SIG-M5 treated with dmso at 0.1 percent for 504 hours (cell line): Measurements from ENCODE around the gene CCDC6.
"Not testable (repeated sequence)": the region's sequence is repeated elsewhere in the genome, so short reads cannot be mapped to it uniquely, and the experiment has no call there.

Experiments used
- DNase-seq: peaks from one replicate; lab custom pipeline; 2025; ENCODE audit not compliant: unreplicated experiment; lab: John Stamatoyannopoulos, UW

CCDC6 gene

GRCh38 chr10:59771162-59771807 is 135.1 kb downstream of the CCDC6 start:
- DNase-seq, result no peak

- DNase-seq, result no peak
Measured at GRCh38 chr10:59770689-59771088, 135.7 kb downstream of the CCDC6 start.

- no peak for DNase-seq
Measured at GRCh38 chr10:59762505-59762904, 143.9 kb downstream of the CCDC6 start.

GRCh38 chr10:59757966-59758365 is 148.4 kb downstream of the CCDC6 start:
- no peak for DNase-seq

GRCh38 chr10:59754951-59755350 is 151.4 kb downstream of the CCDC6 start:
- DNase-seq, result no peak

GRCh38 chr10:59753267-59753666 is 153.1 kb downstream of the CCDC6 start, which contains the start of gene MRLN:
MRLN (minus strand) TSS chr10:59753455.
- DNase-seq, result no peak

- no peak for DNase-seq
Measured at GRCh38 chr10:59752278-59752940, 153.9 kb downstream of the CCDC6 start.

GRCh38 chr10:59750155-59750945 is 156.0 kb downstream of the CCDC6 start:
- no peak for DNase-seq

- no peak for DNase-seq
Measured at GRCh38 chr10:59748834-59749233, 157.5 kb downstream of the CCDC6 start.

- DNase-seq, result no peak
Measured at GRCh38 chr10:59745163-59745650, 161.1 kb downstream of the CCDC6 start.

GRCh38 chr10:59744762-59745161 is 161.6 kb downstream of the CCDC6 start:
- DNase-seq, result not testable (repeated sequence)

- DNase-seq, result not testable (repeated sequence)
Measured at GRCh38 chr10:59744156-59744555, 162.2 kb downstream of the CCDC6 start.

GRCh38 chr10:59741583-59741982 is 164.8 kb downstream of the CCDC6 start:
- DNase-seq, result no peak

GRCh38 chr10:59741048-59741447 is 165.3 kb downstream of the CCDC6 start:
- DNase-seq, result no peak
